GM18873 (cell line): ENCODE results near the gene ODAD3.
"Not testable (repeated sequence)": the region's sequence is repeated elsewhere in the genome, so short reads cannot be mapped to it uniquely, and the experiment has no call there.

ENCODE experiments used
- ATAC-seq: cut with Tn5 transposase; IDR thresholded peaks from one replicate; pipeline ENCODE4 v1.9.1; 2021; ENCODE audit warnings: mild to moderate bottlenecking, moderate library complexity, moderate number of reproducible peaks; ENCODE audit not compliant: unreplicated experiment, low FRiP score

The ODAD3 gene

DNA sequence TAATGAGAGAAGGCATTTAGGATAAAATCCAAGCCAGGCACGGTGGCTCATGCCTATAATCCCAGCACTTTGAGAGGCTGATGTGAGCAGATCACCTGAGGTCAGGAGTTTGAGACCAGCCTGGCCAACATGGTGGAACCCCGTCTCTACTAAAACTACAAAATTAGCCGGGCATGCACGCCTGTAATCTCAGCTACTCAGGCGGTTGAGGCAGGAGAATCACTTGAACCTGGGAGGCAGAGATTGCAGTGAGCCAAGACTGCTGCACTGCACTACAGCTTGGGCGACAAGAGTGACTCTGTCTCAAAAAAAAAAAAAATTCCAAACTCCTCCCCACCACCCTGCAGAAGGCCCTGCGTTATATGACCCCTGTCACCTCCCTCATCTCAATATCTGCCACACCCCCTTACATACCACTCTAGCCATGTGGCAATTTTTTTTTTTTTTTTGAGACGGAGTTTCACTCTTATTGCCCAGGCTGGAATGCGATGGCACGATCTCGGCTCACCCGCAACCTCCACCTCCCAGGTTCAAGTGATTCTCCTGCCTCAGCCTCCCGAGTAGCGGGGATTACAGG is 55.6 kb downstream of the ODAD3 start:
- not testable (repeated sequence) for ATAC-seq

DNA sequence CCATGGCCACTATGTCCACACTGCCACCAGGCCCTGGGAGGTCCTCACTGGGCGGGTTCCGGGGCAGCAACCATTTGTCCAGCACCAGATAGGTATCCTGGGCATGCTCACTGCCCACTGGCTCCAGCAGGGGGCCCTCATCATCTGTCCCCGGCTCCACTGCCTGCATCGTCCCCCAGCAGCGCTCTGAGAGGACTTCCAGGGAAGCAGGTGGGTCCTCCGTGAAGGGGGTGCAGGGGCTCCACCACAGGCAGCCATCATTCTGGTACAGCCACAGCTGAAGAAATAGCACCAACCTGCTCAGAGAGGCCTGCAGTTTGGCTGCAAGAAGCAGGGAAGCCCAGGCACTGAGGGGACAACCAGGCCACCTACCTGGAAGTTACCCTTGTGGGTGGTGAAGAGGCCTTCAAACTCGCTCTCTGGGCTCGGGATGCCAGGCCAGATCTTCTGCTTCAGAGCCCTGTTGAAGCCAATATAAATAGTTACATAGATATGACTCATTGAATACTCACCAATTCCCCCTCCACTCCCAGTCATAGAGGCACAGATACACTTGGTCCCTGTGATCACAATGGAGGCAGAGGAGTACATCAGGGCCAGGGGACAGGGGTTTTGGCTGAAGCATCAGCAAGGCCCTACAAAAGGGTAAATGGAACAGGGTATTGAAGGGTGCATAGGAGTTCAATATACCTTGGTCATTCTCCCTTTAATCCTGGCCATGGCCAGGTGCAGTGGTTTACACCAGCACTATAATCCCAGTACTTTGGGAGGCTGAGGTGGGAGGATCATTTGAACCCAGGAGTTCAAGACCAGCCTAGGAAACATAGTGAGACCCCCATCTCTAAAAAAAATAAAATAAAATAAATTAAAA is 56.4 kb downstream of the ODAD3 start:
- no peak for ATAC-seq

DNA sequence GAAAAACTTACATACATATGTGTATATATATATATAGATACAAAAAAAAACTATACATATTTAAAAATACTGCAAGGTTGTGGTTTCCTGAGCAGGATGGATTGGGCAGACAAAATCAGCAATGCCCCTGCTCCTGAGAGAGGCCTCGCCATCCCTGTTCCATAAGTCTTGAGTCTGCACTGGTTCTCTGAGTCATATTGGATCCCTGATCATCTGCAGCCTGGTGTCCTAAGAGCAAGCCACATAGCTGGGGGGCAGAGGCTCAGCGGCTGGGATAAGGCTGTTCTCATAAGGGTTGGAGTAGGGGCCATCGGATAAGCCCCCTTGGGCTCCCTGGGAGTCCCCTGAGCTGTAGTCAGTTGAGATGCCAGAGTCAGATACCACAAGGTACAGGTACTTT is 57.2 kb downstream of the ODAD3 start:
- no peak for ATAC-seq

DNA sequence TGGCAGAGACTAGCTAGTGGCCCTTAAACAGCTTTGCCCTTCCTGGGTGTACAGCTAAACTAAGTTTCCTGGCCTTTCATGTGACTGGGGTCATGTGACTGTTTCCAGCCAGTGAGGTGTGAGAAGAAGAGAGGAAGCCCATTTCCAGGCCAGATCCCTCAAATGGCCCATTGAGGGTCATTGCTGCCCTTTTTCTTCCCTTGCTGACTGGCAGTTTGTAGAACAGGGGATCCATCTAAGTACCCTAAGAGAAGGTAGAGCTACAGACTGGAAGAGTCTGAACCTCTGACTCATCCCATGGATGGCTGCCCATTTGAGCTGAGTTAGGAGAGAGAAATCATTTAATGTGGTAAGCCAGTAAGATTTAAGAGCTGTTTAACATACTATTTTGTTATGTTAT is 57.7 kb downstream of the ODAD3 start:
- ATAC-seq, result no peak

DNA sequence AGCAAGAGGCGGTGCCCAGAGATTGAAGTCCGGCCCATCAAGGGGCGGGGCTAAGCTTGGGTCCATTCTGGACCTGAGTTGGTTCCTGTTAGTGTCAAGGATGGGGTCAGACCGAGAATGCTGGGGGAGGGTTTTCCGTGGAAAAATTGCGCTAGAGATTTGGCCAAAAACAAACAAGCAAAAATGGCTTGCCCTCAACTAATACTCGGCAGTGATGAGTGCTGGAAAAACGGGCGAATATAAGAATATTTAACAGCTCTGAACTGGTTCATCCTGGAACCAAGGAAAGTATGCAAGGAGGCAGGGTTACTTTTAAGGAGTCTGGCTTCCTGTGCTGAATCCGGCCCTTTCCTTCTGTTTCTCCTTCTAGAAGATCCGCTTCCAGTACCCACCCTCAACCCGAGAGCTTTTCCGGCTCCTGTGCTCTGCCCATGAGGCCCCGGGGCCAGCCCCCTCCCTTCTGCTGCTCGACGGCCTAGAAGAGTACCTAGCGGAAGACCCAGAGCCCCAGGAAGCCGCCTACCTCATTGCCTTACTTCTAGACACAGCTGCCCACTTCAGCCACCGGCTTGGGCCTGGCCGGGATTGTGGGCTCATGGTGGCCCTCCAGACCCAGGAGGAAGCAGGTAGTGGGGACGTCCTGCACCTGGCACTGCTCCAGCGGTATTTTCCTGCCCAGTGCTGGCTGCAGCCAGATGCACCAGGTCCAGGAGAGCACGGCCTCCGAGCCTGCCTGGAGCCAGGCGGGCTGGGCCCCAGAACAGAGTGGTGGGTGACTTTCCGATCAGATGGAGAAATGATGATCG is 59.6 kb downstream of the ODAD3 start:
- ATAC-seq, result no peak

DNA sequence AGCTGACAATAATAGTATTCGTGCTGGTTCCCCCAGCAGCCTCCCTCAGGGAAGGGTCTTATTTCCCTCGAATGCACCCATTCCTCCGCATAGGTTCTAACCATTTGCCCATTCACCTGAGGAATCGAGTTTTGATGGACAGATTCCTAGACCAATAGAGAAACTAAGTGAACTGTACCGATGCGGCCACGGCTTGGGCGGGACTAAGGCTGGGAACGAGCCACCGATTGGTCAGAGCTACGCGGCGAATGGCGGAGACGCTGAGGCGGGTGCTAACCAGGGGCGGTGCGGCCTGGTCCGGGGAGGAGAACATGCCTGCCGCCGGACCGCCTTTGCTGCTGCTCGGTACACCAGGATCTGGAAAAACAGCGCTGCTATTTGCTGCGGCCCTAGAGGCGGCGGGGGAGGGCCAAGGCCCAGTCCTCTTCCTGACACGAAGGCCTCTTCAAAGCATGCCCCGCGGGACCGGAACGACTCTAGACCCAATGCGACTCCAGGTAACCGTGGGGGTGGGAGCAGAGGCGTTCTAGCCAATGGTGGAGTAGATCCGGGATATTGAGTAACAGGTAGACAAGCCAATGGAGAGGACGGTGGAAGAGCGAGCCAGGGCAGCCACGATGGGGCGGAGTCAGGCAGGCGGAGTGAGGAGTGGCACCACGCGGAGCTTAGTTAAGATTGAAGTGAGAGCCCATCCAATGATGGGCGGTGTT is 60.3 kb downstream of the ODAD3 start, which contains the start of gene SWSAP1:
Gene SWSAP1, plus strand, starts transcription at position 234 of the 710 bp plus-strand sequence. Its CDS starts 15 bp downstream, at position 249.
- ATAC-seq, result peak; percentile 90

DNA sequence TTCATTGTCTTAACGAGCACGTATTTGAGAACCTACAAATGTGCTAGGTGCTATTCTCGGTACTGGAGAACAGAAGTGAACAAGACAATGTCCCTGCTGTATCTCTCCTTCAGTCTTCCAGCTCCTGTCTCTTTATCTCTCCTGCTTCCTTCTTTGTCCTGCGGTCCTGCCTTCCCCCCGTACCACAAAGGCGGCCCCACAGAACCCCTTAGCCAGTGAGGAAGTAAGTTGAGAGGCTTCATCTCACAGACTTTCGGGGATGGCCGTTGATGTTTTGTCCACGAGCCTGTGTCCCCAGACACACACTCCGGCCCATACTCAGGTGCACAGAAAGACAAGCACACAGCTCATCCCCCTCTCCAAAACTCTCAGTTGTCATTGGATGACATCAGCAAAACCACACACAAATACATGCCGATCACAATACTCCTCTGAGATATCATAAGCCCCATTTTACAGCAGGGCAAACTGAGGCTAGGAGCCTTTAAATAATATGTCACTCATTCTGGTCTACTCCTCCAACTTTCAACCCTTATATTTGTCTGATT is 61.0 kb downstream of the ODAD3 start:
- ATAC-seq, result no peak

DNA sequence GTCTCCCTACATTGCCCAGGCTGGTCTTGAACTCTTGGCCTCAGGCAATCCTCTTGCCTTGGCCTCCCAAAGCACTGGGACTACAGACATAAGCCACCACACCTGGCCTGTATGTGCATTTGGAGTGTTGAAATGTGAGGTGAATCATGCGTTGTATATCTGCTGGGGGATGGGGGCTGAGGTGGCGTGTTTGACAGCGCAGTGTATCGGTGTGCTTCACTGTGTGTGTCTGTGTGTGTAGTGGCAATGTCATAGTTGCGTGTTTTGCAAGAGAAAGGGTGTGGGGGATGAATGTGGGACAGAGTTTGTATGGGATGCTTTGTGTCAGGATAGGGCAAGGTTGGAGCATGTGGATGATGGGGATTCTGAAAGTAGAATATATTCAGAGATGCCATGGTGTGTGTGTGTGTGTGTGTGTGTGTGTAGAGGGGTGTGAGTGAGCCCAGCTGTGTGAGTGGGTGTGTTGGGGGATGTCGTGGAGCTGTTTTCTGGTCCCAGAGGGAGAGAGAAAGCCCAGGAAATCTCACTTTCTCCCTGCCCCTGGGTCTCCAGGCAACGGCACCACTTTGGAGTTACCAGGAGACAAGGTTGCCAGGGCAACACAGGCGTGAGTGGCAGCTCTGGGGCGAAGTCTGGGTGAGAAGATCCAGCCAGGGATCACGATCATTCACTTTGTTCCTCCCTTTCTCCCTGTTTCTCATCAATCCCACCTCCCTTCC is 61.6 kb downstream of the ODAD3 start:
- ATAC-seq, result no peak

DNA sequence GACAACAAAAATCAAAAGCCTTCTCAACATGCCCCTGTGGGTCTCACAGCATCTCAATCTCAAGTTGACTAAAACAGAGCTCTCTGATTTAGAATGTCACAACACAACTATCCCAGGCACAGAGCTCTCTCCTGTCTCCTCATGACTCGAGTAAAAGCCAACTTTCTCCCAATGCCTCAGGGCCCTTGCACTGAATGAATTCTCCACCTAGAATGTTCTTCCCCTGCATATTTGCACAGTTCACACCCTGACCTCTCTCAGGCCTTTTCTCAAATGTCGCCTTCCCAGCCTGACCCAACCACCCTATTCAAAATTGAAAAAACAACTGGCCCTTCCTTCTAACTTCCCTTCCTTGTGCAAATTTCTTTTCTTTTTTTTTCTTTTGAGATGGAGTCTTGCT is 64.2 kb downstream of the ODAD3 start:
- no peak for ATAC-seq
